Transverse colon (tissue), 4 donors: Measurements from ENCODE around the gene ZFHX3.

Experiments used
- CTCF ChIP-seq, 5 experiments: fragments of 200-600 bp in 3 of 5; fragments of 450-650 bp in 2 of 5; sonication (generic) in 3 of 5; IDR thresholded peaks; 1 replicate in 2 of 5; 2 replicates in 3 of 5; pipeline ENCODE4 v1.5.1; 2016 to 2017; ENCODE audit warnings: antibody characterized with exemption in 5 of 5, inconsistent platforms in 3 of 5, mild to moderate bottlenecking in 2 of 5, moderate library complexity in 1 of 5
- EP300 ChIP-seq: sonication (generic); formaldehyde crosslinking; IDR thresholded peaks from one replicate; pipeline ENCODE4 v1.6.1; 2017; ENCODE audit warnings: antibody characterized with exemption, low read depth
- POLR2AphosphoS5 ChIP-seq, 3 donors: sonication (generic); formaldehyde crosslinking; IDR thresholded peaks; one replicate each; pipeline ENCODE4 v1.6.1; 2016; ENCODE audit warnings: antibody characterized with exemption in 3 of 3

GRCh38 chr16:73018821-73019456 is 29.0 kb downstream of the ZFHX3 start:
- TF ChIP-seq CTCF (IDR thresholded peaks at IDR 0.05) (no peak), POLR2AphosphoS5 (IDR thresholded peaks at IDR 0.05) (no peak), EP300 (no peak)
